Fibroblast of peridontal ligament (primary cell): ENCODE results near the gene NOL4L.
"Not testable (repeated sequence)": the region's sequence is repeated elsewhere in the genome, so short reads cannot be mapped to it uniquely, and the experiment has no call there.

ENCODE experiments used
- DNase-seq: peaks from one replicate; pipeline ENCODE4 v3.0.0-alpha.2; 2010; ENCODE audit errors: extremely low read depth

Gene NOL4L

DNA sequence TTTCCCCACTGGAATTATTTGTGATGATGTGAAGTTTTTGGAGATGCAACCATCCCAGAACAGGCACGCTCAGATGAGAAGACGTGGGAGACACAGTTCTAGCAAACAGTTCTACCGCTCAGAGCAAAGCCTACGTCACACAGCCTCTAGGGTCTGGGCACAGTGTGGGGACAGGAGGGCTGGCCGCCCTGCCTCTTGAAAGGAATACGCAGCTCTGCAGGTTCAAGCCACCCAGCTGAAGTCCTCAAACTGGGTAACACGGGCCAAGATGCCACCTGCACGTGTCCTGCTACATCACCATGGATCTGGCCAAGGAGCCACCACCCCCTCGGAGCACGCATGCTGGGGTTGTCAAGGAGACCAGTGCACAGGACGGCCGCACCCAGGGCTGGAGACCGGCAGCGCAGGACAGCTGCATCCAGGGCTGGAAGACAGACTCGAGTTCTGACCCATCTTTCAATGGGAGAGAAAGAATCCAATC is 75.0 kb downstream of the NOL4L start:
- no peak for DNase-seq

- peak; percentile 49 for DNase-seq
These were observed 75.5 kb downstream of the NOL4L start for GRCh38 chr20:32509639-32510066.

- DNase-seq: no peak
These were observed 76.4 kb downstream of the NOL4L start for GRCh38 chr20:32508775-32509119.

GRCh38 chr20:32507998-32508774 is 76.9 kb downstream of the NOL4L start:
- no peak for DNase-seq

GRCh38 chr20:32506721-32507120 is 78.4 kb downstream of the NOL4L start:
- no peak for DNase-seq

DNA sequence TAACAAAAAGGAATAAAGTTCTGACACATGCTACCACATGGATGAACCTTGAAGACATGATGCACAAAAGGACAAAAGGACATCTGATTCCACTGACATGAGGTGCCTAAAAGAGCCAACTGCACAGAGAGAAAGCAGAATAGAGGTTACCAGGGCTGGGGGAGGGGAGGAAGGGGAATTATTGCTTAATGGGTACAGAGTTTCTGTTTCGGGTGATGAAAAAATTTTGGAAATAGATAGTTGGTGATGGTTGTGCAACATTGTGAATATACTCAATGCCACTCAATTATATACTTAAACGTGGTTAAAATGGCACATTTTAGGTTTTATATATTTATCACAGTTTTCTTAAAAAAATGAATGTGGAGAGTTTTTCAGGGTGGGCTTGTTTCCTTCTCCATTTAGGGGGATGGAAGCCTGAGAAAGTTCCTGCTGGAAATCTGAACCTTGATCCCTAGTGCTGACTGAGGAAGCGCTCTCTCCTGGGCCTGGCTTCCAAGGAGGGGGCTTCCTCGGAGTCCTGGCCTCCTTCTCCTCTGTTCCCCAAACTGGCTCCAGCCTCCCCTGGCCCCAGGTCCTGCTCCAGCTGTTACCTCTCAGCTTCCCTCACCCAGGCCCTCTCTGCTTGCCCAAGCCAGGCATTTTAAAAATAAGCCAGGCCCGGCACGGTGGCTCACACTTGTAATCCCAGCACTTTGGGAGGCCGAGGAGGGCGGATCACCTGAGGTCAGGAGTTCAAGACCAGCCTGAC is 79.2 kb downstream of the NOL4L start:
- no peak for DNase-seq

DNA sequence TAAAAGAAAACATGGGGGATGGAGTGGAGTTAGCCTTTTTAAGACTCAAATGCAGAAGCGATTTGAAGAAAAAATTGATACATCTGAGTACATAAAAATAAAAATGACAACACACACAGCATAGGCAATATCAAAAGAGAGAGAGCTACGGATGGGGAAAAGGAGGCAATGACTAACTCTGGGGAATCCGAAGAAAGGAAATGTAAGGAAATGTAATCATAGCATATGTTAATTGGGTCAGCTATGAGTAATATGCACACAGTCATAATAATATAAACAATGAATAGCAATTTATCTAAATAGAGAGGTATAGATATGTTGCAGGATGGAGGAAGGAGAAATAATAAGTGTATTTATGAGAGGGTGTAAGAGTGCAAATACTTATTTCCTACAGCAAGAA is 83.4 kb downstream of the NOL4L start:
- DNase-seq: peak; percentile 19

- DNase-seq: no peak
These were observed 87.4 kb downstream of the NOL4L start for GRCh38 chr20:32497589-32498224.

GRCh38 chr20:32496811-32497533 is 88.2 kb downstream of the NOL4L start:
- no peak for DNase-seq

DNA sequence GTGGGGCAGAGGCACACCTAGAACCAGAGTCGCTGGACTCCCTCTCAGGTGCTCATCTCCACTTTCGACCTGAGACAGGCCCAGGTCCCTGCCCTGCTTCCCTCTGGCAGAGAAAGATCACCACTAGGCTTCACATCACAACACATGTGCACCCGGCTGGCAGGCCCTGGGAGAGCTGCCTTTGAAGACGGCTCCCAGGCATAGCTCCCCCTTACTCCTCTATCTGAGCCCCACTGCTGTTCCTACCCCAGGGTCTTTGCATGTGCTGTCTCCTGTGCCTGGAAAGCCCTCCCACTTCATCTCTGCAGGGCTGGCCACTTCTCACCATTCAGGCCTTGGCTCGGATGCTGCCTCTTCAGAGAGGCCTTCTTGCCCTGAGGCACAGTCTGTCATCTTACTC is 89.2 kb downstream of the NOL4L start:
- no peak for DNase-seq

GRCh38 chr20:32495217-32495565 is 89.9 kb downstream of the NOL4L start:
- DNase-seq: no peak

DNA sequence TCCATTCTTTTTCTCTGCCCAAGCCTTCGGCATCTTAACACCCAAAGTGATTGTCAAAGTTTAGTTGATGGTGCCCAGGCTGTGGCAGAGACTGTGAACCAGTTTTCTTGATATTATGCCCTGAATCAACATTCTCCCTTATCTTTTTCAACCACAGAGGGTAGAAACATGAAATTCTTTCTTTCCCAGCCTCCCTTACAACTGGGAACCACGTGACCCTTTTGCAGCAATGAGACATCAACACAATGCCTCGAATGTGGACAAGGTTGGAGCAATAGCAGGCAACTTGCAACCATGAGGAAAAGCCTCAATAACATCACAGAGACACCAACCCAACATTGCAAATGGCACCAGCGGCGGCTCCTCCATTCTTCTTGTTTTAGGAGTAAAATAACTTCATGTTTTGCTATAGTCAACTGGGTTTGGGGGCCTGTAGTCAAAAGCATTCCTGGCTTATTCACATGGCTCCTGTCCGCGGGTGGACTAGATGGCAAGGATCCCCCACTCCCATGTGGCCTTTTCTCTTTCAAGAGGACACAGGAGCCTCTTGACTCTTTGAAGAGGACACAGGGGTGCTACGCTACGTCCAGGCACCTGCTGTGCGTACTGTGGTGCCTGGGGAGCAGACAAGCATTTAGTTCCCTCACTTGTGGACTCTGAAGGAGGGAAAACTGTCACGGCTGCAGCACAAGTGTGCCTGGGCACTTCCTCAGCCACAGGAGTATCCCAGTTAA is 90.5 kb downstream of the NOL4L start:
- no peak for DNase-seq

DNA sequence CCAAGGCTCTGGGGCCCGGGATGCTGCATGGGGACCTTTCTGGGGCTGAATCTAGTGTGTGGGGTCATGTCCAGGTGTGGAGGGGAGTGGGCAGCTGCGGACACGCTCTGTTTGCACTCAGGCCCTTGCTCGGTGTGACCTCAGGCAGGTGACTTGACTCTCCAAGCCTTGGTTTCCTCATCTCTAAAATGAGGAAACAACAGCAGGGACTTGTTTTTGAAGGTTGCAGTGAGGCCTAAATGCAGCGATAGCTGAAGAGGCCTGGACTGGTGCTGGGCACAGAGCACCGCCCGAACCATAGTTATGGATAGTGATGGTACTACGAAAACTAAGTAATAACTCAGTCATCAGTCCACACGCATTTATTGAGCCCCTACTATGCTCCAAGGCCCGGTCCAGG is 91.8 kb downstream of the NOL4L start:
- no peak for DNase-seq

DNA sequence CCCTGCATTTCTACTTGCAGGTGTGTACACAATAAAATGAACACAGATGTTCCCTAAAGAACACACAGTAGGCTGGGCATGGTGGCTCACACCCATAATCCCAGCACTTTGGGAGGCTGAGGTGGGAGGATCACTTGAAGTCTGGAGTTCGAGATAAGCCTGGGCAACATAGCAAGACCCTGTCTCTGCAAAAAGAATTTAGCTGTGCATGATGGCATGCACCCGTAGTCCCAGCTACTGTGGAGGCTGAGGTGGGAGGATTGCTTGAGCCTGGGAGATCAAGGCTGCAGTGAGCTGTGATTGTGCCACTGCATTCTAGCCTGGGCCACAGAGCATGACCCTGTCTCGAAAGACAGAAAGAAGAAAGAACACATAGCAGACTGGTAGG is 93.4 kb downstream of the NOL4L start:
- not testable (repeated sequence) for DNase-seq

- no peak for DNase-seq
These were observed 94.0 kb downstream of the NOL4L start for GRCh38 chr20:32490942-32491763.

GRCh38 chr20:32488066-32488838 is 96.9 kb downstream of the NOL4L start:
- no peak for DNase-seq

DNA sequence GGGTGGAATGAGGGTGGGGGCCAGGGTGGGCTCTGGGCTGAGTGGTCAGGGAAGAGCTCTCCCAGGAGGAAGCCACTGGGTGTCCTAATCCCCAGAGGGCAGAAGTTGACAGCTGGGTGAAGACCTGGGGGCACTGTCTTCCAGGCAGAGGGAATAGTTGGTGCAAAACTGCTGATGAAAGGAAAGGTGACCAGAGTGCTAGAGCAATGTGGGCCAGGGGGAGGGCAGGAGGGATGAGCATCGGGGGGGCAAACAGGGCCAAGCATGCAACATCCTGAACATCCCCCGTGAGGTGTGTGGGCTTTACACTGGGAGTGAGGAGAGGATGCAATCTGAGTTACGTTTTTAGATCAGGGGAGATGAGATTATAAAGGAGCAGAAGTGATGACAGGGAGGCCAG is 97.8 kb downstream of the NOL4L start:
- no peak for DNase-seq

DNA sequence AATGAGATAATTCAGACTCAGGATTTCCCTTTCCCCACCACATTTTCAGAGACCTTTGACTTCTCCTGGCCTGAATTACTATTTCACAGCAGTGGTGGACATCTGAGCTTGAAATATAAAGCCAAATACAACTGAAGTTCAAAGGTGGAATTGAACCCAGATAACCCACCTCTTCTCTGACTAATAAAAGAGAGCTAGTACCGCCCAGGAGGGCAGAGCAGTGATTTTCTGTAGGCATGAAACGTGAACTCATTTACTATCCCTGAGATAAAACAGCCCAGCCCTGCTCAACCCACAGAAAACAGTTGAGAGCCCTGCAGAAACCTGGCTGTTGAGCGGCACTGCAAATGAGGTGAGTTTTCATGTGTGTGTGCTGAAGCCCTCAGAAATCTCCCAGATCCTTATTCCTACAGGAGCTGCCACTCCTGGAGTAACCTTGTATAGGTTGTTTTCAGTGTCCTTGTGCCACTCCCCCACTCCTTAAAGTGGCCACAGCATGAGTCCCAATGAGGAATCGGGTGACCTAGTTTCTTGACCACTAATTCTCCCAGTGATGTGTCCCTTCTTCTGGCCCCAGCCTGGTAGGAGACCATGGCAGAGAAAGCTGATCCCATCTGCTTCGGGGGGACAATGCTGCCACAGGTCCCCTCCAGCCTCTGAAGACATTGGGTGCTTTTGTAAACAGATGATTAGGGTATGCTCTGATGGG is 99.2 kb downstream of the NOL4L start:
- DNase-seq: no peak
